NCI-H526 (cell line): ENCODE measurements around the gene NAB2.
"Not testable (repeated sequence)": the region's sequence is repeated elsewhere in the genome, so short reads cannot be mapped to it uniquely, and the experiment has no call there.

ENCODE experiments used
- DNase-seq, 2 experiments: peaks; one replicate each; lab custom pipeline; 2025; lab: John Stamatoyannopoulos, UW

NAB2 gene

DNA sequence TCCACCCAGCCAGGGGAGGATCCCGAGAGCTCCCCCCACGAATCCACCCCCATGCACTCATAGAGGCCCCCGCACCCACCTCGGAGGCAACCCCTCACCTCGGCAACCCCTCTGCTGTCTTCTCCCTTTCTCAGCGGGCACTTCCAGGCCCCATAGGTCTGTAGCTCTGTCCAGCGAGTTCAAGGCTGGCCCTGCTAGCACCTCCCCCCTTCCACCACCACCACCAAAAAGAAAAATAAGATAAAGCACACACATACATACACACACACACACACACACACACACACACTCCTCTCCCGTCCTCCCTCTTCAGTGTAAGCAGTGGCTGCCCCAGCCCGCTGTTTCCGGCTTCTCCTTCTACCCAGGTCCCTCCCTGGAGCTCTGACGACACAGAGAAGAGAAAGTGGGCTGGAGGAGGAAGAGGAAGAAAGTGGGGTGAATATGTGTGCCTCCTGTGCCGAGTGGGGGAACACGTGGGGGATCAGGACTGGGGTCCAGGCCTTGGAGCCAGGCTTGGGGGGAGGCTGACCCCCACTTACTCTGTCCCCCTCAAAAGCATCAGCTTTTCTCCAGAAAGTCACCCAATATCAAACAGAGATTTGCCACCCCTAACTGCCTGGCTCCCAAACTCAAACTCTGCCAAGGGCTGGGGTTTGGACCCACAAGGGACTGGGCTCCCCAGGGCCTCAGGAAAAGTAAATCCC is 22.3 kb downstream of the NAB2 start, which contains the start of gene STAT6:
STAT6 (minus strand) TSS at position 332 of the 704 bp plus-strand sequence. CDS start 3,084 bp downstream, outside the sequence.
- peak; percentile 47 to 57 for DNase-seq

DNA sequence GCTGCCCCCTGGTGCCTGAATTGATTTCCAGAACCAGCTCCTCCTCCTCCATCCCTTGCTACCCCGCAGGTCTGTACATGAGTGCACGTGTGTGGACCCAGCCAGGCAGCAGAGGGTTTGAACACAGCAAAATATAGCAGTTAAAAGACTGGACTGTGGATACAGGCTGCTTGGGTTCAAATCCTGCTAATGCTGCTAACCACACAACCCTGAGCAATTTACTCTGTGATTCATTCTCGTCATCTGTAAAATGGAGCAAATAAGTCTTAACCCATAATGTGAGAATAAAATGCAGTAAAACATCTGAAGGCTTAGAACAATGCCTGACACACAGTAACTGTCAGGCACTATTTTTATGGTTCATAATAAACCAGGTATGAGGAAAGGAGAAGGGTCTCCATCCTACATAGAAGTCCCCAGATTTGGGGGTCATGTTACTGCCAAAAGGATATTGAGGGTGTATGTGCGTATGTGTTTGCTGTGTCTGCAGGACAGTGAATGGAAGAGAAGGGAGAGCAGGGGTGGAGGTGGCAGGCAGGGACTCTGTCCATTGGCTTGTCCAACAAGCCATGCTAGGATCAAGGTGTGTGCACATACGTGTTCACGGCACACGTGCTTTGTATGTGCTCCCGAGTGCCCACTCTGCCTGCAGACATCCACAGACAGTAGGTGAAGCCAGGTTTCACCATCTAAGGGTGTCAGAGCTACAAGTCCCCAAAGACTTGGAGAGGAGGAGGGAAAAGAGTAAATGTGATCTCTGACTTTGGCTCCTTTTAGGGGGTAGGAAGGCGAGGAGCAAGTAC is 23.8 kb downstream of the NAB2 start:
- no peak for DNase-seq

DNA sequence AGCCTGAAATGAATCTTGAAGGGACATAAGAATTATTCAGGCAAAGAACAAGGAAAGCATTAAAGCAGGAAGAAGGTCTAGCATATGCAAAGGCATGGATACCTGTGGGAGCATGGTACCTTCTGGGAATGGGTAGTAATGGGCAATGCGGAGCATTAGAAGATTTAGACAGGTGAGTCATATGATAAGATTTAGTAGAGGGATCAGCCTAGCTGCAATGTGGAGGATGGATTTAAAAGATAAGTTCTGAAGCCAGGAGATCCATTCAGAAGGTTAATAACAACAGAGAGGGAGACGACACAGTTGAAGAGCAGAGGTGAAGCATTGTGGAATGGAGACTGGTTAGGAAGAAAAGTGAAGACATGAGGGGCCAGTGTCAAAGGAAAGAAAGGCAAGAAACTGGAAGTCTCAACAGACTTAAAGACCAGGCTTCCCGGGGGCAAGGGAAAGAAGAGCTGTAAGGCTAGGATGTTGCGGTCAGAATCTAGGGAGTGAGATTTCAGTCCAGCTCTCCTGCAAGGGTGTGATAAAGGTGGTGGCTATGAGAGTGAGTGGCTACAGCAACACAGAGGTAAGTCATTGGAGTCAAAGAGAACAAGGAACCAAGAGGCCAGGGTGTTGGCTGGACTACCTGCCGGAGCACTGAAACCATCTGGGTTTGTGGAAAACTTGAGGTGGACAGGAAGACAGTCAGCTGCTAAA is 27.8 kb downstream of the NAB2 start:
- no peak for DNase-seq

GRCh38 chr12:57118711-57119271 is 29.9 kb downstream of the NAB2 start:
- no peak for DNase-seq

GRCh38 chr12:57119294-57120085 is 30.6 kb downstream of the NAB2 start:
- no peak for DNase-seq

- DNase-seq = not testable (repeated sequence)
Observed at GRCh38 chr12:57120718-57121117, 31.8 kb downstream of the NAB2 start.

- DNase-seq = no peak
Observed at GRCh38 chr12:57123813-57124212, 34.9 kb downstream of the NAB2 start.

GRCh38 chr12:57124261-57124877 is 35.5 kb downstream of the NAB2 start:
- peak; percentile 64 to 84 for DNase-seq

DNA sequence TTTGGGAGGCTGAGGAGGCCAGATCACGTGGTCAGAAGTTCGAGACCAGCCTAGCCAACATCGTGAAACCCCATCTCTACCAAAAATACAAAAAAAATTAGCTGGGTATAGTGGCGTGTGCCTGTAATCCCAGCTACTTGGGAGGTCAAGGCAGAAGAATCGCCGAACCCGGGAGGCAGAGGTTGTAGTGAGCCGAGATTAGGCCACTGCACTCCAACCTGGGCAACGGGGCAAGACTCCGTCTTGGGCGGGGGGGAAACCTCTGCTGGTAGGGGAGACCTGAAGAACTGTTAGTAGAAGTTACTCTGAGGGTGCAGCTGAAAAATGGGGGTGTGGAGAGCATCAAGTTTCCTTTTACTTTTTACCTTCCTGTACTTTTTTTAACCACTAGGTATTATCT is 37.1 kb downstream of the NAB2 start:
- DNase-seq = no peak

DNA sequence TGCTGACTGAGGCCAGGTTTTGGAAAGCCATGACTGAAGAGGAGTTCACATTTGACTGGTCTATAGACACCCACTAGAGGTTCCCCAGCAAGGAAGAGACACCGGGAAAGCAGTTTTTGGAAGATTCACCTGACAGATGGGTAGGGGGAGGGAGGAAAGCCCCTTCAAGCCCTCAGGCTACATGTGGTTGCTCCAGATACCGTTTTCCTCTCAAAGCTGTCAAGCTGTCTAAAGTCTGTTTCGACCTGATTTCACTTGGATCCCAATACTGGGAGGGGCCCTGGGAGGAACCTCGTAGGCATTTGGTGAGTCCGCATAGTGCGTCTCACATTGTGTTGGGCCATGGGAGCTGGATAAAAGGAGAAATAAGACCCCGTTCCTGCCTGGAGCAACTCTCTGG is 37.6 kb downstream of the NAB2 start:
- DNase-seq = no peak

DNA sequence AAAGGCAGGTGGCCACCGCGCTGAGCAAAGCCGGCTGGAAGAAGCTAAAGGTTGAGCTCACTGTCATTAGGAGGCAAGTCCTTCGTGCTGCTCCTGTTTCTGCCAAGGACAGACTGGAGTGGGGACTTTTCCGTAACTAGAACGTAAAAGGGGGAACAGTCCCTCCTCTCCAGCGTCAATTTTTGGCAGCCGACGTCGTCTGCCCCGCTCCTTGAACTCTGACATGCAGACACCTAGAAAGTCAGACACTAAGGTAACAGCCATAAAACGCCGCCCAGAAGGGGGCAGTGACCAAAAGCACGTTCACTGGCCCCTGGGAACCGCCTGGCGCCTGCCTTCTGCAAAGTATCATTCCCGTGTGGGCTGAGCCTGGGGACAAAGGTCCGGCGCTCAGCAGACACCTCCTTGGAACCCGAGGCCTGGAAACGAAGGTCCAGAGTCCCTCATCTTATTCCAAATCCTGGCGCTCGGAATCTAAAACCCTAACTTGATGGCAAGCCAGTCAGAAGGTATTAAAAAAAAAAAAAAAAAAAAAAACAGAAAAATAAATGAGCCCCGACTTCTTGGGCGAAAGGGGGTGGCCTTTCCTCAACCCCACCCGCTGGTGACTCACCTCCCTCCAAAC is 38.3 kb downstream of the NAB2 start:
- peak; percentile 23 to 67 for DNase-seq

GRCh38 chr12:57127726-57128518 is 39.0 kb downstream of the NAB2 start, which contains the start of gene LRP1:
Gene LRP1, plus strand, starts transcription at chr12:57128483. Its CDS starts 482 bp downstream, at chr12:57128965.
- DNase-seq = peak; percentile 23 to 87

DNA sequence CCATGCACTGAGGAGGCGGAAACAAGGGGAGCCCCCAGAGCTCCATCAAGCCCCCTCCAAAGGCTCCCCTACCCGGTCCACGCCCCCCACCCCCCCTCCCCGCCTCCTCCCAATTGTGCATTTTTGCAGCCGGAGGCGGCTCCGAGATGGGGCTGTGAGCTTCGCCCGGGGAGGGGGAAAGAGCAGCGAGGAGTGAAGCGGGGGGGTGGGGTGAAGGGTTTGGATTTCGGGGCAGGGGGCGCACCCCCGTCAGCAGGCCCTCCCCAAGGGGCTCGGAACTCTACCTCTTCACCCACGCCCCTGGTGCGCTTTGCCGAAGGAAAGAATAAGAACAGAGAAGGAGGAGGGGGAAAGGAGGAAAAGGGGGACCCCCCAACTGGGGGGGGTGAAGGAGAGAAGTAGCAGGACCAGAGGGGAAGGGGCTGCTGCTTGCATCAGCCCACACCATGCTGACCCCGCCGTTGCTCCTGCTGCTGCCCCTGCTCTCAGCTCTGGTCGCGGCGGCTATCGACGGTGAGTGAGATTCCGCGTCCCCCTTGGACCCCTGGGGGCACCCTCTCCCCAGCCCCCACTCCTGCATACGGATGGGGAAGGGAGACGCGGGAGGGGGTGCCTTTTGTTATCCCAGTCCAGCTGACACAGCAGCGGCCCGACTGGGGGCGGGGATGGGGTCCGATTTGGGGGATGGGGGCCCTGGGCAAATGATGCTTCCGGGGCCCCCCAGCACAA is 39.8 kb downstream of the NAB2 start:
- DNase-seq = no peak

DNA sequence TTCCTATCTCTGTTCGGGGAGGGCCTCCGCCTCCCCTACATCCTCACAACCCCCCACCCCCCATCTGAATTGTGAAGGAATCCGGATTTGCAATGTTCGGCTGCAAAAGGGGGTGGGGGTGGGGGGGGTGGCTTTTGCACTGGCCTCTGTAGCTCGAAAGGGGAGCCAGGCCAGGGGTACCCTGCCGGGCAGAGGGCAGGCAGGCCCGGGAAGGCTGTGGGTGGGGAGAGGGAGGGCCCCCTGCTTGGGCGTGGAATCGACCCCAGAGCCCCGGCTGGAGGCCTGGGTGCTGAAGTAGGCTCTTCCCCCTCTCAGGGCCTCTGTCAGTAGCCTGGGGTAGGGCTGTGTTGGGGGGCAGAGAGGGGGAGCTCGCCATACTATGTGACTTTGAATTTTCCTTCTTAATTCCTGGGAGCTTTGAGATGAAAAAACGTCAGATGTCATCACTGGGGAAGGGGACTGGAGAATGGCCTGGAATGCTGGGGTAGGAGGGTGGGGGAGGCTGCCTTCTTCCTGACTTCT is 40.5 kb downstream of the NAB2 start:
- DNase-seq = no peak

- DNase-seq = no peak
Observed at GRCh38 chr12:57129889-57130288, 41.0 kb downstream of the NAB2 start.

- no peak for DNase-seq
Observed at GRCh38 chr12:57130941-57131340, 42.0 kb downstream of the NAB2 start.

DNA sequence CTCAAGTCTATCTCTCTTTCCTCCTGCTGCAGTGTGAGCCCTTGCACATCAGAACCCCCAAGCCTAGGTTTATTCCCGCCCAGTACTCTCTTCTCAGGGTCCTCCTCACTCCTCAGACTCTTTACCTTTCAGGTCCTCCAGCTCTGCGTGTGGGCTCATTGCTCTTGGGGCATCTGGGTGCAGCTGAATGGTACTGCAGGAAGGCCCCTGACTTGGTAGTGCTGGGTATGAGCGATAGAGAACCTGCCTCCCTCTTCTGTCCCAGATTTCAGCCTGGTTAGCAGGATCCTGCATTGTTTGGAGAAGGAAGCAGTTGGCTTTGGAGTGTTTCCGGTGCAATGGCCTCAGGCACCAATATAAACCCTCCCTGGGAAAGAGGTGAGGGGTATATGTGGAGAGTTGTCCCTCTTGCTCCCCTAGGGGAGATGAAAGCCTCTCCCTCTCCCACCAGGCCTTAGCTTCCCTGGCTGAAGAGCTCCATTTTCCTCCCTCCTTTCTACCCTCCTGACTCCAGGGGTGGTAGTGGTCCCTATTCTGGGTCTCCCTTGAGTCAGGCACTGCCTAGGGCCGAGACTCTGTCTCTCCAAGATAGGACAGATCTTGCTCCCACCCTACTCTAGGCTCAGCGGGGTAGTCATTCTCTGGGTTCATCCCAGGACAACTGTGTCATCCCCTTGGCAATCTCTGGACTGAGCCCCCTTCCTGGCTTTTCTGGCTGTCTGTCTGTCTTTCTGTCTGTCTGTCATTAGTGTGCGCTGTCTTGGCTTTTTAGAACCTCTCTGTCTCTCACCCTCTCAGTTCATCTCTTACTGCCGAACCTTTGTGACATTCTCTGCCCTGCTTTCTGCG is 43.2 kb downstream of the NAB2 start:
- no peak for DNase-seq
